Measurements from ENCODE around the gene CKM. TPM values are rescaled to one million over a fixed set of nuclear protein-coding genes. Genes with fewer than 3 reads are reported as not detected.

Gene CKM
- total RNA-seq, 1 donor: not detected

Other genes with a start within 250 kb of the CKM start
- 0.27 TPM in 1 of 2 replicates, not detected in the other for gene ZNF296, start 246.4 kb downstream of the CKM start, total RNA-seq (ENCODE audit: low replicate concordance)
- 12.6 and 16.0 TPM in 2 replicates for gene GEMIN7, start 243.6 kb downstream of the CKM start, total RNA-seq (ENCODE audit: low replicate concordance)
- 28.0 and 179 TPM in 2 replicates for gene PPP1R37, start 229.7 kb downstream of the CKM start, total RNA-seq (ENCODE audit: low replicate concordance)
- 0.25 and 0.36 TPM in 2 replicates for gene NKPD1, start 161.9 kb downstream of the CKM start, total RNA-seq (ENCODE audit: low replicate concordance)
- 6.9 and 10.1 TPM in 2 replicates for gene TRAPPC6A, start 144.6 kb downstream of the CKM start, total RNA-seq (ENCODE audit: low replicate concordance)
- 7.7 and 16.1 TPM in 2 replicates for gene BLOC1S3, start 144.1 kb downstream of the CKM start, total RNA-seq (ENCODE audit: low replicate concordance)
- under 0.01 TPM in 1 of 2 replicates, not detected in the other for gene EXOC3L2, start 77.5 kb downstream of the CKM start, total RNA-seq (ENCODE audit: low replicate concordance)
- 9.8 and 17.1 TPM in 2 replicates for gene MARK4, start 71.6 kb downstream of the CKM start, total RNA-seq (ENCODE audit: low replicate concordance)
- gene KLC3, start 17.9 kb upstream of the CKM start, total RNA-seq (ENCODE audit: low replicate concordance): not detected in 2 replicates
- gene ERCC2, start 47.7 kb upstream of the CKM start, total RNA-seq (ENCODE audit: low replicate concordance): 22.3 and 34.8 TPM in 2 replicates
- 1.3 and 2.8 TPM in 2 replicates for gene PPP1R13L, start 82.2 kb upstream of the CKM start, total RNA-seq (ENCODE audit: low replicate concordance)
- 3.0 and 5.7 TPM in 2 replicates for gene POLR1G, start 83.8 kb upstream of the CKM start, total RNA-seq (ENCODE audit: low replicate concordance)
- gene ERCC1, start 101.0 kb upstream of the CKM start, total RNA-seq (ENCODE audit: low replicate concordance): 109 and 111 TPM in 2 replicates
- gene FOSB, start 145.1 kb upstream of the CKM start, total RNA-seq (ENCODE audit: low replicate concordance): 0.33 and 0.81 TPM in 2 replicates
- gene RTN2, start 174.2 kb upstream of the CKM start, total RNA-seq (ENCODE audit: low replicate concordance): 5.7 and 26.8 TPM in 2 replicates
- gene PPM1N, start 175.6 kb upstream of the CKM start, total RNA-seq (ENCODE audit: low replicate concordance): 0.99 and 2.4 TPM in 2 replicates
- gene VASP, start 184.6 kb upstream of the CKM start, total RNA-seq (ENCODE audit: low replicate concordance): 31.6 and 33.3 TPM in 2 replicates

Measured in fibroblast of the aortic adventitia (primary cell).